Thyroid gland (tissue), 4 donors: ENCODE measurements around the gene SART3. TPM values are rescaled to one million over a fixed set of nuclear protein-coding genes. Genes with fewer than 3 reads are reported as not detected.

ENCODE experiments used
- DNase-seq, 2 donors: peaks; one replicate each; pipeline ENCODE4 v3.0.0-alpha.2; 2019
- H3K27ac ChIP-seq, 3 donors: fragments of 200-600 bp; sonication (generic); 1 replicate in 2 of 3; 2 replicates in 1 of 3; pipeline ENCODE4 v1.5.1; 2016 to 2019; ENCODE audit warnings: mild to moderate bottlenecking in 1 of 3, moderate library complexity in 1 of 3
- H3K27me3 ChIP-seq: fragments of 200-600 bp; sonication (generic); one replicate; pipeline ENCODE4 v1.5.1; 2019
- H3K36me3 ChIP-seq, 2 donors: fragments of 200-600 bp; sonication (generic); one replicate each; pipeline ENCODE4 v1.5.1; 2016 to 2019
- H3K4me1 ChIP-seq, 2 donors: fragments of 200-600 bp; sonication (generic); one replicate each; pipeline ENCODE4 v1.5.1; 2017 to 2019
- H3K4me3 ChIP-seq, 3 donors: fragments of 200-600 bp; sonication (generic); replicated peaks in 1 of 3; 1 replicate in 2 of 3; 2 replicates in 1 of 3; pipeline ENCODE4 v1.5.1; 2016; ENCODE audit warnings: mild to moderate bottlenecking in 1 of 3
- H3K9me3 ChIP-seq: fragments of 200-600 bp; sonication (generic); one replicate; pipeline ENCODE4 v1.5.1; 2017
- POLR2A ChIP-seq, 2 donors: fragments of 450-650 bp; IDR thresholded peaks; one replicate each; pipeline ENCODE4 v1.6.1; 2017; ENCODE audit warnings: antibody characterized with exemption in 2 of 2, mild to moderate bottlenecking in 2 of 2, moderate library complexity in 1 of 2
- WGBS, 2 donors: methylation state at CpG; one replicate each; pipeline ENCODE4 v1.1.5; 2017; 5-methylcytosine and 5-hydroxymethylcytosine counted together
- intact Hi-C: fragments of 100-400 bp; cut with DNase I; formaldehyde crosslinking; loops from one replicate; pipeline ENCODE4 v1.15.1; 2023
- total RNA-seq, 4 donors: library from RNA; depleted of rRNA; stranded (reverse); fragments of >200 nt; gene quantifications; one replicate each; pipeline ENCODE4 v1.2.3, GENCODE V29; 2016
- TF ChIP-seq, protein P1 (sequence below), 6 experiments: fragments of 200-600 bp in 3 of 6; fragments of 450-650 bp in 3 of 6; sonication (generic) in 3 of 6; IDR thresholded peaks; one replicate each; pipeline ENCODE4 v1.5.1; 2016 to 2019; ENCODE audit warnings: antibody characterized with exemption in 6 of 6, mild to moderate bottlenecking in 2 of 6, inconsistent platforms in 1 of 6, moderate library complexity in 1 of 6

SART3 gene
- total RNA-seq, 4 donors from 2014 or later: 64.2 to 117 (median 80.0) TPM

DNA sequence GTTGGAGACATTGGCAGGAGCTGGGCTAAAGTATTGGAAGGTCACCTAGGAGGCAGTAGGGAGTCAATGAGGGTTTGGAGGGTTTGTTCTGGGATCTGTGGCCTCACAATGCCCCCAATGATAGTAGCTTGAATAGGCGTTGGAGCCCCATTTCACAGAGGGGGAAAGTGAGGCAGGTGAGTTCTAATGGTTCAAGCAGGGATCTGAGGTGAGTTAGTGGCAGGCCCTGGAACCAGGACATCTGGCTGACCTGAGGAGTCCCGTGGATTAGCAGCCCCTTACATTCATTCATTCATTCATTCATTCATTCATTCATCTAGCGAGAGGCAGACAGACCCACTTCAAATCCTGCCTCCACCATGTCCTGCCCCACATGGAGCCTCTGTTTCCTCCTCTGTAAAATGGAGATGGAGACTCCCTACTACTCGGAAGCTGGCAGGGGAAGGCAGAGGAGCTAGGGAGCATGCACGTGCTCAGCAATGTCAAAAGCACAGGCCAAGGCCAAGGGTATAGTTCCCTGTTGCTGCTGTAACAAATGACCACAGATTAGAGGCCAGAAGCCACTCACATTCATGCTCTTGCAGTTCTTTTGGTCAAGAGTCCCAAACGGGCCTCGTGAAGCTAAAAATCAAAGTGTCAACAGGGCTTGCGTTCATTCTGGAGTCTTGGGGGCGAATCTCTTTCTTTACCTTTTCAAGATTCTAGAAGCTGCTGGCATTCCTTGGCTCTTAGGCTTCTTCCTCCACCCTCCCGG lies 39.2 kb upstream of the SART3 start:
- Histone ChIP-seq H3K4me1 (no peaks in the 10 kb centered on the region), H3K27ac (no peak overlapping the region), H3K9me3 (no peaks in the 10 kb centered on the region), H3K36me3 (no peaks in the 10 kb centered on the region), H3K4me3 (no peak overlapping the region), H3K27me3 (no peaks in the 10 kb centered on the region)
- WGBS, 2 donors: 80 to 84% methylated on average over 10 of the region's 10 CpGs
- DNase-seq: no peak
- TF ChIP-seq POLR2A (IDR thresholded peaks at IDR 0.05): no peak
- TF ChIP-seq, protein P1, sequence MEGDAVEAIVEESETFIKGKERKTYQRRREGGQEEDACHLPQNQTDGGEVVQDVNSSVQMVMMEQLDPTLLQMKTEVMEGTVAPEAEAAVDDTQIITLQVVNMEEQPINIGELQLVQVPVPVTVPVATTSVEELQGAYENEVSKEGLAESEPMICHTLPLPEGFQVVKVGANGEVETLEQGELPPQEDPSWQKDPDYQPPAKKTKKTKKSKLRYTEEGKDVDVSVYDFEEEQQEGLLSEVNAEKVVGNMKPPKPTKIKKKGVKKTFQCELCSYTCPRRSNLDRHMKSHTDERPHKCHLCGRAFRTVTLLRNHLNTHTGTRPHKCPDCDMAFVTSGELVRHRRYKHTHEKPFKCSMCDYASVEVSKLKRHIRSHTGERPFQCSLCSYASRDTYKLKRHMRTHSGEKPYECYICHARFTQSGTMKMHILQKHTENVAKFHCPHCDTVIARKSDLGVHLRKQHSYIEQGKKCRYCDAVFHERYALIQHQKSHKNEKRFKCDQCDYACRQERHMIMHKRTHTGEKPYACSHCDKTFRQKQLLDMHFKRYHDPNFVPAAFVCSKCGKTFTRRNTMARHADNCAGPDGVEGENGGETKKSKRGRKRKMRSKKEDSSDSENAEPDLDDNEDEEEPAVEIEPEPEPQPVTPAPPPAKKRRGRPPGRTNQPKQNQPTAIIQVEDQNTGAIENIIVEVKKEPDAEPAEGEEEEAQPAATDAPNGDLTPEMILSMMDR (IDR thresholded peaks at IDR 0.05): no peak
- intact Hi-C loops: no loop called here

DNA sequence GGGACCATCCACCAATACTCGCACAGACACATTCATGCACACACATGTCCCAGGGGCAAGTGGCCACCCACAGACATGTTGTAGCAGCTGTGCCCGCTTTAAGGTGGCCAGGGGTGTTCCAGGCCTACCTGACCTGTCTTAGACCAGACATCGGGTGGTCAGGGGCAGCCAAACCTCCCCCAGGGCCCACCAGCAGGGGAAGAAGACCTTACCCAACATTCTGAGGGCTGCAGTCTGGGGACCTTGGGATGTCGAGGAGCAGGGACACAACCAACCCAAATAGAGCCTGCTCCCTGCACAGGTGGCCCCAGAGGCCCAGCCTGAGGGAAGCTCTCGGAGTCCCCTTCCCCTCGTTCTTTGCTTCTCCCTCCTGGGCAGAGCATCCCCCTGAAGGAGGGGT lies 38.6 kb upstream of the SART3 start:
- 73 to 80% methylated on average over 4 to 5 of the region's 6 CpGs for WGBS, 2 donors
- Histone ChIP-seq H3K27ac (no peak overlapping the region), H3K4me1 (no peaks in the 10 kb centered on the region), H3K27me3 (no peaks in the 10 kb centered on the region), H3K4me3 (no peak overlapping the region), H3K36me3 (no peaks in the 10 kb centered on the region), H3K9me3 (no peaks in the 10 kb centered on the region)
- DNase-seq: no peak
- intact Hi-C loops: no loop called here
- TF ChIP-seq POLR2A (IDR thresholded peaks at IDR 0.05): no peak
- TF ChIP-seq, protein P1 (IDR thresholded peaks at IDR 0.05): no peak

DNA sequence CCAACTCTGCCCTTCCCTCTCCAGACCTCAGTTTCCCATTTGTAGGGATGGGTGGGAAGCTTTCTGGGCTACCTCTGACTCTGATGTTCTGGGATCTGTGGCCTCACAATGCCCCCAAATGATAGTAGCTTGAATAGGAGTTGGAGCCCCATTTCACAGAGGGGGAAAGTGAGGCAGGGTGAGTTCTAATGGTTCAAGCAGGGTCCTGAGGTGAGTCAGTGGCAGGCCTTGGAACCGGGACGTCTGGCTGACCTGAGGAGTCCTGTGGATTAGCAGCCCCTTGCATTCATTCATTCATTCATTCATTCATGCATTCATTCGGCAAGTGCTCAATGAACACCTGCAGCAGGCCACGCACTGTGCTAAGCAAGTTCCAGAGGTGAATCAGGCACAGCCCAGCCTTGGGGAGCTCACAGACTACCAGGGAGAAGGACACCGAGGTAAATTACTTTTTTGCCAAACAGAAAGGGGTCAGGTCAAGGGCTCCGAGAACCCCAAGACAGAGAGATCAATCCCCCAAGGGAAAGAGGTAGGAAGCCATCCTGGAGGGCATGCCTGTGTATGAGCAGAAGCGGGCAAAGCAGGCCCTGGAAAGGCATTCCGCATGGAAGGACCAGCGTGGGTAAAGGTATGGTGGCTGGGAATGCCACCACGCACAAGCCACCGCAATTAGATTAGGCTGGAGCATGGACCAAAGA lies 37.7 kb upstream of the SART3 start:
- no peak for TF ChIP-seq POLR2A (IDR thresholded peaks at IDR 0.05)
- TF ChIP-seq, protein P1 (IDR thresholded peaks at IDR 0.05): no peak
- no peak overlapping the region for H3K4me3 ChIP-seq
- WGBS, 2 donors: 91 to 93% methylated on average over 11 of the region's 11 CpGs
- H3K9me3 ChIP-seq: no peaks in the 10 kb centered on the region
- H3K27me3 ChIP-seq: no peaks in the 10 kb centered on the region
- H3K27ac ChIP-seq: no peak overlapping the region
- intact Hi-C loops: no loop called here
- no peak for DNase-seq
- H3K36me3 ChIP-seq: no peaks in the 10 kb centered on the region
- H3K4me1 ChIP-seq: no peaks in the 10 kb centered on the region

DNA sequence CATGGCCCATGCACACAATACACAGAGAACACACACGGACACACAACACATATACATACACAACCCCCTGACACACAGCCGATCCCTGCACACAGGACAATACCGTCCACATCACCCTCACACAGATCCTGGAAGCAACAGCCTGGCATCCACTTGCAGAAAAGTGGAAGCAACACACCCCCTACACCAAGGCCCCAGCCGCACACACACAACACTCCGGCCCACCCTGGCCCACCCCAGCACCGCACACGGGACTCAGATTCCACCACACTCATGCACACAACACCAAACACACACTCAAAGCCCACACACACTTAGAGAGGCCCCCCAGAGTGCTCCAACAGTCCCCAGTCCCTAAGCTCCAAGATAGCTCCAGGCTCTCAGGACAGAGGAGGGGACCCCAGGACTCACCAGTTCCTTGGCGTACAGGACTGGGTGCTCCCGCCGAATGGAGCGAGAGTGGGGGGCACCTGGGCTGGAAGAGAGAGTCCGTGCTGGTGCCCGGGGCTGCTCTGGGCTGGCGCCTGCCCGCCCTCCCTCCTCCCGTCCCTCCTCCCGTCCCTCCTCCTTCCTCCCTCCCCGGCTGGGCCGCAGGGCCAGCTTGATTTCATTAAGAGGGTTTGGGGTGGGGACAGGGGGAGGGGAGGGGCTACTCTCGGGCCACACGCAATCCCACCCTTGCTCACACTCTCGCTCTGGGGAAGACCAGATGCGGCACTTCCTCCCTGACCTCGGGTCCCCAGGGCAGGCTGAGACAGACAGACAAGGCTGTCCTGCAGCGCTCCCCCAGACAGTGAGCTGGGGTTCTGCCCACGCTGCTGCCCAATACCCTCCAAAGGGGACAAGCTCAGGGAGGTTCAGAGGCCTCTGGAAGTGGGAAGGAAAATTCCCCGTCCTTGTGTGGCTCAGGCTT lies 36.8 kb upstream of the SART3 start, which contains the start of gene TMEM119:
TMEM119 (minus strand) TSS at position 526 of the 913 bp plus-strand sequence. CDS start 5,701 bp downstream, outside the sequence.
- no peak for TF ChIP-seq POLR2A (IDR thresholded peaks at IDR 0.05)
- TF ChIP-seq, protein P1 (IDR thresholded peaks at IDR 0.05): no peak
- DNase-seq: no peak
- intact Hi-C loops: no loop called here
- H3K4me3 ChIP-seq: peak within 1 kb of the TSS in 1 of 3 donors; percentile 10
- WGBS, 2 donors: 38 to 41% methylated on average over 19 to 22 of the region's 27 CpGs
- H3K27me3 ChIP-seq: no peaks in the 10 kb centered on the region
- peak within 1 kb of the TSS in 1 of 3 donors; percentile 33 for H3K27ac ChIP-seq
- no peaks in the 10 kb centered on the region for H3K36me3 ChIP-seq
- no peaks in the 10 kb centered on the region for H3K9me3 ChIP-seq
- no peaks in the 10 kb centered on the region for H3K4me1 ChIP-seq
